H9 (cell line): ENCODE data around the gene RABGAP1. TPM values are rescaled to one million over a fixed set of nuclear protein-coding genes. Genes with fewer than 3 reads are reported as not detected.

ENCODE experiments used
- DNase-seq: peaks from one replicate; pipeline ENCODE4 v3.0.0-alpha.2; 2017
- H2AFZ ChIP-seq: one replicate; pipeline ENCODE4 v1.6.1; 2013; ENCODE audit warnings: mild to moderate bottlenecking, low read length, control low read depth, moderate library complexity
- H2AK5ac ChIP-seq: 2 replicates; pipeline ENCODE4 v1.6.1; 2013; ENCODE audit warnings: low read length, control low read depth, mixed read lengths; ENCODE audit not compliant: insufficient read length
- H2BK120ac ChIP-seq: one replicate; pipeline ENCODE4 v1.6.1; 2013; ENCODE audit warnings: low read depth, mild to moderate bottlenecking, low read length, control low read depth, inconsistent platforms; ENCODE audit not compliant: poor library complexity, severe bottlenecking
- H2BK12ac ChIP-seq: 2 replicates; pipeline ENCODE4 v1.6.1; 2013; ENCODE audit warnings: low read length, control low read depth, mixed read lengths, low read depth; ENCODE audit not compliant: insufficient read length
- H2BK15ac ChIP-seq: 2 replicates; pipeline ENCODE4 v1.6.1; 2013; ENCODE audit warnings: low read depth, low read length, control low read depth
- H2BK20ac ChIP-seq: one replicate; pipeline ENCODE4 v1.6.1; 2013; ENCODE audit warnings: low read depth, mild to moderate bottlenecking, low read length, control low read depth, inconsistent platforms; ENCODE audit not compliant: poor library complexity, severe bottlenecking
- H2BK5ac ChIP-seq: 2 replicates; pipeline ENCODE4 v1.6.1; 2013; ENCODE audit warnings: low read length, control low read depth, mixed read lengths; ENCODE audit not compliant: insufficient read length
- H3K14ac ChIP-seq: 2 replicates; pipeline ENCODE4 v1.6.1; 2013; ENCODE audit warnings: low read length, control low read depth; ENCODE audit not compliant: insufficient read depth
- H3K18ac ChIP-seq: 2 replicates; pipeline ENCODE4 v1.6.1; 2013; ENCODE audit warnings: low read depth, mild to moderate bottlenecking, mixed read lengths, low read length, control low read depth; ENCODE audit not compliant: insufficient read length
- H3K23ac ChIP-seq: 2 replicates; pipeline ENCODE4 v1.6.1; 2013; ENCODE audit warnings: low read length, control low read depth, mixed read lengths, low read depth; ENCODE audit not compliant: insufficient read length
- H3K23me2 ChIP-seq: 2 replicates; pipeline ENCODE4 v1.6.1; 2013; ENCODE audit warnings: low read depth, mild to moderate bottlenecking, mixed read lengths, low read length, control low read depth; ENCODE audit not compliant: insufficient read length, poor library complexity, severe bottlenecking
- H3K27ac ChIP-seq: 2 replicates; pipeline ENCODE4 v1.5.1; 2013; ENCODE audit warnings: low read length, control low read depth, mixed read lengths, low read depth; ENCODE audit not compliant: insufficient read length
- H3K27me3 ChIP-seq: 2 replicates; pipeline ENCODE4 v1.6.1; 2013; ENCODE audit warnings: low read length, control low read depth, inconsistent platforms; ENCODE audit not compliant: insufficient read depth
- H3K4ac ChIP-seq: 2 replicates; pipeline ENCODE4 v1.6.1; 2013; ENCODE audit warnings: low read depth, mild to moderate bottlenecking, control low read depth, inconsistent platforms, low read length, moderate library complexity
- H3K4me1 ChIP-seq: 2 replicates; pipeline ENCODE4 v1.6.1; 2013; ENCODE audit warnings: low read length, control low read depth, inconsistent platforms; ENCODE audit not compliant: insufficient read depth
- H3K4me2 ChIP-seq: 2 replicates; pipeline ENCODE4 v1.6.1; 2013; ENCODE audit warnings: low read length, control low read depth, mixed read lengths; ENCODE audit not compliant: insufficient read length, insufficient read depth
- H3K56ac ChIP-seq: 2 replicates; pipeline ENCODE4 v1.6.1; 2013; ENCODE audit warnings: low read depth, mild to moderate bottlenecking, mixed read lengths, low read length, control low read depth; ENCODE audit not compliant: insufficient read length
- H3K79me1 ChIP-seq: 2 replicates; pipeline ENCODE4 v1.6.1; 2013; ENCODE audit warnings: low read depth, mild to moderate bottlenecking, moderate library complexity, low read length, control low read depth, inconsistent platforms; ENCODE audit not compliant: insufficient read depth, poor library complexity, severe bottlenecking
- H3K79me2 ChIP-seq: 2 replicates; pipeline ENCODE4 v1.6.1; 2013; ENCODE audit warnings: low read length, control low read depth, inconsistent platforms; ENCODE audit not compliant: insufficient read depth
- H3K9ac ChIP-seq: 2 replicates; pipeline ENCODE4 v1.6.1; 2013; ENCODE audit warnings: low read length, control low read depth, mixed read lengths; ENCODE audit not compliant: insufficient read length; ENCODE audit errors: extremely low read depth
- H3K9me3 ChIP-seq: one replicate; pipeline ENCODE4 v1.6.1; 2013; ENCODE audit warnings: low read depth, low read length, inconsistent platforms; ENCODE audit not compliant: control insufficient read depth
- H3T11ph ChIP-seq: one replicate; pipeline ENCODE4 v1.6.1; 2013; ENCODE audit warnings: mild to moderate bottlenecking, low read length, control low read depth, inconsistent platforms
- H4K20me1 ChIP-seq: one replicate; pipeline ENCODE4 v1.6.1; 2013; ENCODE audit not compliant: control insufficient read depth, insufficient read length, insufficient read depth
- H4K5ac ChIP-seq: 2 replicates; pipeline ENCODE4 v1.6.1; 2013; ENCODE audit warnings: low read depth, mild to moderate bottlenecking, mixed read lengths, low read length, control low read depth; ENCODE audit not compliant: insufficient read length
- H4K8ac ChIP-seq: replicated peaks from 2 replicates; pipeline ENCODE4 v1.6.1; 2013; ENCODE audit warnings: low read length, control low read depth, mixed read lengths, low read depth; ENCODE audit not compliant: insufficient read length
- H4K91ac ChIP-seq: 2 replicates; pipeline ENCODE4 v1.6.1; 2013; ENCODE audit warnings: low read depth, mild to moderate bottlenecking, moderate library complexity, mixed read lengths, low read length, control low read depth; ENCODE audit not compliant: insufficient read length
- H3K27ac Mint-ChIP-seq, 3 experiments: 2 replicates in 2 of 3; 3 replicates in 1 of 3; pipeline ENCODE4 v1.8.0; 2020 to 2021; ENCODE audit warnings: mixed read lengths in 3 of 3, mild to moderate bottlenecking in 1 of 3, moderate library complexity in 1 of 3
- H3K27me3 Mint-ChIP-seq: 2 replicates; pipeline ENCODE4 v1.8.0; 2021; ENCODE audit warnings: low read depth, mild to moderate bottlenecking, moderate library complexity, mixed read lengths
- H3K36me3 Mint-ChIP-seq, 3 experiments: 2 replicates in 2 of 3; 3 replicates in 1 of 3; pipeline ENCODE4 v1.8.0; 2020 to 2021; ENCODE audit warnings: low read depth in 3 of 3, mixed read lengths in 3 of 3; ENCODE audit not compliant: insufficient read depth in 1 of 3
- H3K4me1 Mint-ChIP-seq, 2 experiments: 2 replicates each; pipeline ENCODE4 v1.8.0; 2020; ENCODE audit warnings: mixed read lengths in 2 of 2
- H3K4me3 Mint-ChIP-seq, 2 experiments: 2 replicates in 1 of 2; 3 replicates in 1 of 2; pipeline ENCODE4 v1.8.0; 2020 to 2021; ENCODE audit warnings: mild to moderate bottlenecking in 2 of 2, mixed read lengths in 2 of 2, moderate library complexity in 1 of 2
- H3K9me3 Mint-ChIP-seq, 2 experiments: 2 replicates in 1 of 2; 3 replicates in 1 of 2; pipeline ENCODE4 v1.8.0; 2020; ENCODE audit warnings: mild to moderate bottlenecking in 2 of 2, mixed read lengths in 2 of 2, moderate library complexity in 1 of 2
- CTCF ChIP-seq: fragments of 200-600 bp; sonication (generic); conservative IDR thresholded peaks from 3 replicates; pipeline ENCODE4 v1.8.0; 2021; ENCODE audit warnings: antibody characterized with exemption, mild to moderate bottlenecking
- WGBS: extraction: QIAGEN DNeasy Blood & Tissue Kit; methylation state at CpG from one replicate; pipeline ENCODE4 v1.1.7; 2013; ENCODE audit warnings: missing lambda C conversion rate, low lambda C conversion rate, mixed read lengths; ENCODE audit not compliant: insufficient read length; ENCODE audit errors: extremely low coverage; 5-methylcytosine and 5-hydroxymethylcytosine counted together
- total RNA-seq: library from RNA; stranded (reverse); gene quantifications from 2 replicates; pipeline ENCODE4 v1.2.1, GENCODE V29; 2021

The RABGAP1 gene
- total RNA-seq, 1 experiment from 2014 or later: 31.6 TPM

GRCh38 chr9:123080444-123080843 is 139.6 kb downstream of the RABGAP1 start:
- Histone ChIP-seq H4K20me1 (no peaks in the 10 kb centered on the region), H3T11ph (no peak overlapping the region), H3K56ac (no peak overlapping the region), H2AFZ (no peak overlapping the region), H2BK120ac (no peak overlapping the region), H3K9ac (no peak overlapping the region), H3K4ac (no peak overlapping the region), H3K27ac (no peak overlapping the region), H3K27me3 (no peaks in the 10 kb centered on the region), H2BK12ac (no peak overlapping the region), H3K9me3 (no peaks in the 10 kb centered on the region), H4K91ac (no peak overlapping the region), H3K79me2 (no peaks in the 10 kb centered on the region), H2AK5ac (no peak overlapping the region), H3K23ac (no peak overlapping the region), H3K14ac (no peak overlapping the region), H3K4me2 (no peak overlapping the region), H3K23me2 (no peaks in the 10 kb centered on the region), H3K18ac (no peak overlapping the region), H2BK15ac (no peak overlapping the region), H4K8ac (no peak overlapping the region), H3K4me1 (peaks cover 5% of the 10 kb centered on the region; the same call in 1 of the 2 replicates), H4K5ac (no peak overlapping the region), H2BK20ac (no peak overlapping the region), H2BK5ac (no peak overlapping the region), H3K79me1 (no peaks in the 10 kb centered on the region)
- no peaks in the 10 kb centered on the region for H3K27me3 Mint-ChIP-seq
- H3K36me3 Mint-ChIP-seq: peaks cover 14 to 68% (median 59%) of the 10 kb centered on the region in 3 experiments; a peak in 6 of 7 replicates
- no peak overlapping the region for H3K4me3 Mint-ChIP-seq
- H3K4me1 Mint-ChIP-seq: peaks cover 25 to 28% of the 10 kb centered on the region in 2 experiments
- DNase-seq: no peak
- no peaks in the 10 kb centered on the region for H3K9me3 Mint-ChIP-seq
- no peak for TF ChIP-seq CTCF
- no peak overlapping the region; a peak in 1 of 7 replicates for H3K27ac Mint-ChIP-seq
- no CpG with 5 or more reads among the region's 3 CpGs for WGBS
